ENCODE measurements around the gene SNRNP27. TPM values are rescaled to one million over a fixed set of nuclear protein-coding genes. Genes with fewer than 3 reads are reported as not detected.

Gene SNRNP27
- total and polyA plus RNA-seq, 5 donors: 50.8 to 69.6 (median 61.4) TPM

- DNase-seq: no peak
- 45% methylated on average over 2 of the region's 2 CpGs for WGBS
- Histone ChIP-seq H3K4me1 (ENCODE audit: control insufficient read depth, insufficient read depth, low read length) (no peaks in the 10 kb centered on the region), H3K27me3 (ENCODE audit: control insufficient read depth, insufficient read depth) (no peaks in the 10 kb centered on the region), H3K27ac (ENCODE audit: low read length) (no peak overlapping the region), H3K4me3 (ENCODE audit: low read length) (peak overlapping the region; percentile 87), H3K9me3 (ENCODE audit: control insufficient read depth, low read length) (no peaks in the 10 kb centered on the region)
- no peak for ATAC-seq
- intact Hi-C loops (cut with DNase I): loop anchor here in 2 of 4 donors (5.0 to 10.0 kb wide), 3 partner anchors 156 to 379 kb away; partner anchors contain the start of genes PCBP1 (in 1 of the 2) and SNRPG (in 1 of the 2)
Measured at GRCh38 chr2:69916106-69916505, 22.4 kb downstream of the SNRNP27 start.

GRCh38 chr2:69917852-69918251 is 24.1 kb downstream of the SNRNP27 start:
- 48% methylated on average over 3 of the region's 3 CpGs for whole genome bisulfite sequencing
- Histone ChIP-seq H3K27me3 (ENCODE audit: control insufficient read depth, insufficient read depth) (no peaks in the 10 kb centered on the region), H3K4me3 (ENCODE audit: low read length) (no peak overlapping the region), H3K9me3 (ENCODE audit: control insufficient read depth, low read length) (no peaks in the 10 kb centered on the region), H3K4me1 (ENCODE audit: control insufficient read depth, insufficient read depth, low read length) (no peaks in the 10 kb centered on the region), H3K27ac (ENCODE audit: low read length) (no peak overlapping the region)
- ATAC-seq (no peak), DNase-seq (peak in 2 of 3 donors; percentile 44 to 45)
- intact Hi-C loops (cut with DNase I): loop anchor here in 2 of 4 donors (5.0 to 10.0 kb wide), 3 partner anchors 154 to 377 kb away; partner anchors contain the start of genes PCBP1 (in 1 of the 2) and SNRPG (in 1 of the 2)

GRCh38 chr2:69918401-69918800 is 24.6 kb downstream of the SNRNP27 start:
- Histone ChIP-seq H3K27me3 (ENCODE audit: control insufficient read depth, insufficient read depth) (no peaks in the 10 kb centered on the region), H3K9me3 (ENCODE audit: control insufficient read depth, low read length) (no peaks in the 10 kb centered on the region), H3K4me3 (ENCODE audit: low read length) (no peak overlapping the region), H3K27ac (ENCODE audit: low read length) (no peak overlapping the region), H3K4me1 (ENCODE audit: control insufficient read depth, insufficient read depth, low read length) (no peaks in the 10 kb centered on the region)
- 48% methylated on average over 3 of the region's 3 CpGs for WGBS
- no peak for DNase-seq
- intact Hi-C loops (cut with DNase I): loop anchor here in 2 of 4 donors (5.0 to 10.0 kb wide), 3 partner anchors 154 to 376 kb away; partner anchors contain the start of genes PCBP1 (in 1 of the 2) and SNRPG (in 1 of the 2)
- no peak for ATAC-seq

GRCh38 chr2:69923116-69923515 is 29.4 kb downstream of the SNRNP27 start:
- DNase-seq: no peak
- intact Hi-C loops (cut with DNase I): no loop called here
- Histone ChIP-seq H3K27ac (ENCODE audit: low read length) (no peak overlapping the region), H3K4me1 (ENCODE audit: control insufficient read depth, insufficient read depth, low read length) (no peaks in the 10 kb centered on the region), H3K9me3 (ENCODE audit: control insufficient read depth, low read length) (no peaks in the 10 kb centered on the region), H3K27me3 (ENCODE audit: control insufficient read depth, insufficient read depth) (no peaks in the 10 kb centered on the region), H3K4me3 (ENCODE audit: low read length) (no peak overlapping the region)
- ATAC-seq: no peak
- WGBS: 98% methylated on average over 3 of the region's 3 CpGs

- Histone ChIP-seq H3K27me3 (ENCODE audit: control insufficient read depth, insufficient read depth) (no peaks in the 10 kb centered on the region), H3K9me3 (ENCODE audit: control insufficient read depth, low read length) (no peaks in the 10 kb centered on the region), H3K4me3 (ENCODE audit: low read length) (no peak overlapping the region), H3K27ac (ENCODE audit: low read length) (no peak overlapping the region), H3K4me1 (ENCODE audit: control insufficient read depth, insufficient read depth, low read length) (no peaks in the 10 kb centered on the region)
- intact Hi-C loops (cut with DNase I): no loop called here
- DNase-seq (peak in 1 of 3 donors; percentile 24), ATAC-seq (peak in 1 of 2 donors; percentile 63)
- WGBS: 72% methylated on average over 3 of the region's 3 CpGs
Measured at GRCh38 chr2:69926849-69927515, 33.2 kb downstream of the SNRNP27 start.

GRCh38 chr2:69931832-69932595 is 38.3 kb downstream of the SNRNP27 start:
- Histone ChIP-seq H3K27ac (ENCODE audit: low read length) (no peak overlapping the region), H3K9me3 (ENCODE audit: control insufficient read depth, low read length) (no peaks in the 10 kb centered on the region), H3K4me3 (ENCODE audit: low read length) (no peak overlapping the region), H3K27me3 (ENCODE audit: control insufficient read depth, insufficient read depth) (no peaks in the 10 kb centered on the region), H3K4me1 (ENCODE audit: control insufficient read depth, insufficient read depth, low read length) (peaks cover 2% of the 10 kb centered on the region)
- intact Hi-C loops (cut with DNase I): no loop called here
- ATAC-seq: no peak
- no peak for DNase-seq
- WGBS: 79% methylated on average over 7 of the region's 7 CpGs

GRCh38 chr2:69932596-69932922 is 38.8 kb downstream of the SNRNP27 start:
- ATAC-seq: no peak
- WGBS: 68% methylated on average over 1 of the region's 1 CpG
- H3K4me3 ChIP-seq (ENCODE audit: low read length): no peak overlapping the region
- H3K27ac ChIP-seq (ENCODE audit: low read length): no peak overlapping the region
- no peak for DNase-seq
- no peaks in the 10 kb centered on the region for H3K9me3 ChIP-seq (ENCODE audit: control insufficient read depth, low read length)
- H3K27me3 ChIP-seq (ENCODE audit: control insufficient read depth, insufficient read depth): no peaks in the 10 kb centered on the region
- peaks cover 2% of the 10 kb centered on the region for H3K4me1 ChIP-seq (ENCODE audit: control insufficient read depth, insufficient read depth, low read length)
- intact Hi-C loops (cut with DNase I): no loop called here

- intact Hi-C loops (cut with DNase I): no loop called here
- Histone ChIP-seq H3K4me1 (ENCODE audit: control insufficient read depth, insufficient read depth, low read length) (peaks cover 2% of the 10 kb centered on the region), H3K4me3 (ENCODE audit: low read length) (no peak overlapping the region), H3K27me3 (ENCODE audit: control insufficient read depth, insufficient read depth) (no peaks in the 10 kb centered on the region), H3K27ac (ENCODE audit: low read length) (no peak overlapping the region), H3K9me3 (ENCODE audit: control insufficient read depth, low read length) (no peaks in the 10 kb centered on the region)
- ATAC-seq (peak; percentile 57 to 69), DNase-seq (no peak)
Measured at GRCh38 chr2:69933254-69933828, 39.6 kb downstream of the SNRNP27 start.

GRCh38 chr2:69933839-69934613 is 40.3 kb downstream of the SNRNP27 start:
- peak in 1 of 3 donors; percentile 58 for DNase-seq
- H3K4me1 ChIP-seq (ENCODE audit: control insufficient read depth, insufficient read depth, low read length): peaks cover 2% of the 10 kb centered on the region
- H3K27ac ChIP-seq (ENCODE audit: low read length): no peak overlapping the region
- no peak overlapping the region for H3K4me3 ChIP-seq (ENCODE audit: low read length)
- no peaks in the 10 kb centered on the region for H3K27me3 ChIP-seq (ENCODE audit: control insufficient read depth, insufficient read depth)
- peak; percentile 82 to 90 for ATAC-seq
- no peaks in the 10 kb centered on the region for H3K9me3 ChIP-seq (ENCODE audit: control insufficient read depth, low read length)
- intact Hi-C loops (cut with DNase I): no loop called here
- WGBS: 46% methylated on average over 4 of the region's 4 CpGs

- peaks cover 2% of the 10 kb centered on the region for H3K4me1 ChIP-seq (ENCODE audit: control insufficient read depth, insufficient read depth, low read length)
- no peak overlapping the region for H3K27ac ChIP-seq (ENCODE audit: low read length)
- ATAC-seq: no peak
Measured at GRCh38 chr2:69934614-69934908, 40.8 kb downstream of the SNRNP27 start.

More at GRCh38 chr2:69934614-69934908, 40.8 kb downstream of the SNRNP27 start:
- Histone ChIP-seq H3K9me3 (ENCODE audit: control insufficient read depth, low read length) (no peaks in the 10 kb centered on the region), H3K27me3 (ENCODE audit: control insufficient read depth, insufficient read depth) (no peaks in the 10 kb centered on the region), H3K4me3 (ENCODE audit: low read length) (no peak overlapping the region)
- 38% methylated on average over 1 of the region's 1 CpG for WGBS
- intact Hi-C loops (cut with DNase I): no loop called here
- no peak for DNase-seq

All from right cardiac atrium (tissue), 5 donors.